HepG2 (cell line): Measurements from ENCODE around the gene FAM169A. TPM values are rescaled to one million over a fixed set of nuclear protein-coding genes. Genes with fewer than 3 reads are reported as not detected.

Experiments used
- ELF3 ChIP-seq: IDR thresholded peaks from 2 replicates; pipeline ENCODE4 v1.6.1; 2016; ENCODE audit warnings: missing genetic modification reagents, missing compliant biosample characterization
- GTF3A ChIP-seq: sonication (generic); formaldehyde crosslinking; conservative IDR thresholded peaks from 2 replicates; pipeline ENCODE4 v1.4.0; 2020; ENCODE audit warnings: mild to moderate bottlenecking, missing genetic modification reagents
- KLF6 ChIP-seq: IDR thresholded peaks from 2 replicates; pipeline ENCODE4 v1.8.0; 2016; ENCODE audit warnings: missing biosample characterization, missing genetic modification reagents
- MAZ ChIP-seq, 2 experiments: sonication (generic) in 1 of 2; formaldehyde crosslinking in 1 of 2; IDR thresholded peaks; 2 replicates each; pipeline versions ENCODE4 v1.5.0 to v1.6.1; 2012 to 2020; ENCODE audit warnings: low read depth in 2 of 2, mild to moderate bottlenecking in 2 of 2, borderline replicate concordance in 1 of 2, improper control_type of control experiment in 1 of 2, low read length in 1 of 2, missing genetic modification reagents in 1 of 2, moderate library complexity in 1 of 2
- MIXL1 ChIP-seq: IDR thresholded peaks from 2 replicates; pipeline ENCODE4 v1.6.1; 2016
- NR2F2 ChIP-seq: IDR thresholded peaks from 2 replicates; pipeline ENCODE4 v1.6.1; 2012; ENCODE audit warnings: low read depth, inconsistent platforms, borderline replicate concordance
- POLR2G ChIP-seq: fragments of 200-400 bp; formaldehyde crosslinking; IDR thresholded peaks from 2 replicates; pipeline ENCODE4 v1.6.1; 2018; ENCODE audit warnings: mild to moderate bottlenecking, low read depth, low read length, moderate library complexity
- SNAI1 ChIP-seq: sonication (generic); formaldehyde crosslinking; IDR thresholded peaks from 2 replicates; pipeline ENCODE4 v1.5.0; 2020; ENCODE audit warnings: mild to moderate bottlenecking, missing genetic modification reagents, borderline replicate concordance
- SRSF4 ChIP-seq: fragments of 200-400 bp; formaldehyde crosslinking; IDR thresholded peaks from one replicate; pipeline ENCODE4 v1.6.1; 2018; ENCODE audit warnings: mild to moderate bottlenecking, low read depth, low read length, moderate library complexity; ENCODE audit not compliant: poor library complexity, severe bottlenecking
- THYN1 ChIP-seq: sonication (generic); formaldehyde crosslinking; IDR thresholded peaks from 2 replicates; pipeline ENCODE4 v1.8.1; 2023; ENCODE audit warnings: low read depth, mild to moderate bottlenecking, moderate library complexity, missing genetic modification reagents, borderline replicate concordance
- ZNF124 ChIP-seq: sonication (generic); formaldehyde crosslinking; IDR thresholded peaks from 2 replicates; pipeline ENCODE4 v1.4.0; 2020; ENCODE audit warnings: missing genetic modification reagents
- ZNF468 ChIP-seq: sonication (generic); formaldehyde crosslinking; IDR thresholded peaks from 2 replicates; pipeline ENCODE4 v1.8.0; 2022; ENCODE audit warnings: mild to moderate bottlenecking, moderate library complexity, missing genetic modification reagents
- ZNF550 ChIP-seq: sonication (generic); formaldehyde crosslinking; IDR thresholded peaks from 2 replicates; pipeline ENCODE4 v1.4.0; 2020; ENCODE audit warnings: mild to moderate bottlenecking, missing genetic modification reagents, borderline replicate concordance
- polyA plus RNA-seq, 8 experiments: library from polyadenylated mRNA; depleted of rRNA in 3 of 8; stranded (reverse) in 7 of 8; unstranded in 1 of 8; fragments of >200 nt; fragmentation: Illumina TruSeq in 4 of 8; extraction: Trizol in 4 of 8; gene quantifications; 2 replicates each; pipeline versions ENCODE4 v1.2.1 to v1.2.3, GENCODE V29; 2011 to 2016; ENCODE audit warnings: low read depth in 4 of 8, missing spikeins in 1 of 8, mixed read lengths in 1 of 8; ENCODE audit not compliant: insufficient read depth in 1 of 8
- total RNA-seq, 5 experiments: library from RNA; depleted of rRNA; stranded (reverse); fragments of >200 nt; fragmentation: Illumina TruSeq; extraction: Trizol; gene quantifications; 2 replicates each; pipeline ENCODE4 v1.2.3, GENCODE V29; 2016; ENCODE audit warnings: low read depth in 1 of 5
- TF ChIP-seq, protein P1 (sequence below): sonication (generic); formaldehyde crosslinking; IDR thresholded peaks from 2 replicates; pipeline ENCODE4 v1.8.1; 2022; ENCODE audit warnings: low read depth, mild to moderate bottlenecking, missing genetic modification reagents
- TF ChIP-seq, protein P2 (sequence below): sonication (generic); formaldehyde crosslinking; IDR thresholded peaks from 2 replicates; pipeline ENCODE4 v1.4.0; 2020; ENCODE audit warnings: missing genetic modification reagents, borderline replicate concordance
- TF ChIP-seq, protein P3 (sequence below): sonication (generic); formaldehyde crosslinking; IDR thresholded peaks from 2 replicates; pipeline ENCODE4 v1.4.0; 2020; ENCODE audit warnings: missing genetic modification reagents, mild to moderate bottlenecking, borderline replicate concordance
- TF ChIP-seq, protein P4 (sequence below): sonication (generic); formaldehyde crosslinking; IDR thresholded peaks from 2 replicates; pipeline ENCODE4 v1.5.1; 2020; ENCODE audit warnings: missing genetic modification reagents, mild to moderate bottlenecking, borderline replicate concordance

The FAM169A gene
- total and polyA plus RNA-seq, 2 of the 13 experiments (the other 11 are each of a cell fraction or from before 2014, with no cell fraction given), result 21.1 to 110 TPM

DNA sequence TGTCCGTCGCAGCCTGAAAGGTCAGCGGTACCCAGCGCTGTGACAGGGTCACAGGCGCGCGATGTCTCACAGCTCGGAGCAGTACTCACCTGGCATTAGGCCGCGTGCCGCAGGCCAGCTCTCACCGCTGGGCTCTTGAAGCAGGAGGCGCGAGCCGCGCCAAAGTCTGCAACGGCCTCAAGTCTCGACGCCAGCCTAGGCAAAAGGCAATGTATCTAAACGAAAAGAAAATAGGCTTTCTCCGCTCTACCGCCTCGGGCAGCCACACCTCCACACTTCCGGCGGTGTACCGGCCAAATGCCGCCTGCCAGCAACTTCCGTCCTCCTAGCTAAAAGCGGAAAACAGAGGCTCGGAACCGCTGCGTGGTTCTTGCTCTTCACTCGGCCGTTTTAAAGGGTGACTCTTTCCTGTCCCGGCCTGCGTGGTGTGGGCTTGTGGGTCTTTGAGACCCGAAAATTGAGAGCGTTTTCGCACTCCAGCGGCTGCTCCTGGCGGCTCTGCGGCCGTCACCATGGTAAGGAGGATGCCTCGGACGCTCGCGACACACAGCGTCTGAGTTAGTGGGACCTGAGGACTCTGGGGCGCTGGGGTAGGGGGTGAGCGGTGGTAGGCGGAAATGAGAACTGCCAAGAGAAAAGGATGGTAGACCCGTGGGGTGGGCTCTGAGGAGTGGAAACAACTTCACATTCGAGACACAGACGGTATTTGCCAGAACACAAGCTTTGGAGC is 99.2 kb downstream of the FAM169A start, which contains the start of the genes GFM2 and NSA2 (continued):
- TF ChIP-seq MAZ (IDR thresholded peaks at IDR 0.05; ENCODE audit: borderline replicate concordance, low read depth, low read length) (no peak; the same call in 1 of the 2 replicates), MAZ (CRISPR knock-in tag; IDR thresholded peaks at IDR 0.05; ENCODE audit: low read depth) (peak; percentile 62; the same call in 1 of the 2 replicates), GTF3A (CRISPR knock-in tag) (no peak), ZNF468 (CRISPR knock-in tag) (peak; percentile 62; the same call in 1 of the 2 replicates), KLF6 (CRISPR knock-in tag) (peak; percentile 86; the same call in 1 of the 2 replicates), THYN1 (CRISPR knock-in tag) (no peak), POLR2G (peak; percentile 90), MIXL1 (CRISPR knock-in tag) (peak; percentile 88), SRSF4 (no peak), ZNF550 (peak; percentile 83; the same call in 1 of the 2 replicates), SNAI1 (CRISPR knock-in tag) (no peak), ZNF124 (CRISPR knock-in tag) (no peak; the same call in 1 of the 2 replicates), NR2F2 (peak; percentile 47; the same call in 1 of the 2 replicates), ELF3 (CRISPR knock-in tag) (peak; percentile 73)
- TF ChIP-seq, protein P1, sequence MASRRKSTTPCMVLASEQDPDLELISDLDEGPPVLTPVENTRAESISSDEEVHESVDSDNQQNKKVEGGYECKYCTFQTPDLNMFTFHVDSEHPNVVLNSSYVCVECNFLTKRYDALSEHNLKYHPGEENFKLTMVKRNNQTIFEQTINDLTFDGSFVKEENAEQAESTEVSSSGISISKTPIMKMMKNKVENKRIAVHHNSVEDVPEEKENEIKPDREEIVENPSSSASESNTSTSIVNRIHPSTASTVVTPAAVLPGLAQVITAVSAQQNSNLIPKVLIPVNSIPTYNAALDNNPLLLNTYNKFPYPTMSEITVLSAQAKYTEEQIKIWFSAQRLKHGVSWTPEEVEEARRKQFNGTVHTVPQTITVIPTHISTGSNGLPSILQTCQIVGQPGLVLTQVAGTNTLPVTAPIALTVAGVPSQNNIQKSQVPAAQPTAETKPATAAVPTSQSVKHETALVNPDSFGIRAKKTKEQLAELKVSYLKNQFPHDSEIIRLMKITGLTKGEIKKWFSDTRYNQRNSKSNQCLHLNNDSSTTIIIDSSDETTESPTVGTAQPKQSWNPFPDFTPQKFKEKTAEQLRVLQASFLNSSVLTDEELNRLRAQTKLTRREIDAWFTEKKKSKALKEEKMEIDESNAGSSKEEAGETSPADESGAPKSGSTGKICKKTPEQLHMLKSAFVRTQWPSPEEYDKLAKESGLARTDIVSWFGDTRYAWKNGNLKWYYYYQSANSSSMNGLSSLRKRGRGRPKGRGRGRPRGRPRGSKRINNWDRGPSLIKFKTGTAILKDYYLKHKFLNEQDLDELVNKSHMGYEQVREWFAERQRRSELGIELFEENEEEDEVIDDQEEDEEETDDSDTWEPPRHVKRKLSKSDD (CRISPR knock-in tag), result no peak
- TF ChIP-seq, protein P2, sequence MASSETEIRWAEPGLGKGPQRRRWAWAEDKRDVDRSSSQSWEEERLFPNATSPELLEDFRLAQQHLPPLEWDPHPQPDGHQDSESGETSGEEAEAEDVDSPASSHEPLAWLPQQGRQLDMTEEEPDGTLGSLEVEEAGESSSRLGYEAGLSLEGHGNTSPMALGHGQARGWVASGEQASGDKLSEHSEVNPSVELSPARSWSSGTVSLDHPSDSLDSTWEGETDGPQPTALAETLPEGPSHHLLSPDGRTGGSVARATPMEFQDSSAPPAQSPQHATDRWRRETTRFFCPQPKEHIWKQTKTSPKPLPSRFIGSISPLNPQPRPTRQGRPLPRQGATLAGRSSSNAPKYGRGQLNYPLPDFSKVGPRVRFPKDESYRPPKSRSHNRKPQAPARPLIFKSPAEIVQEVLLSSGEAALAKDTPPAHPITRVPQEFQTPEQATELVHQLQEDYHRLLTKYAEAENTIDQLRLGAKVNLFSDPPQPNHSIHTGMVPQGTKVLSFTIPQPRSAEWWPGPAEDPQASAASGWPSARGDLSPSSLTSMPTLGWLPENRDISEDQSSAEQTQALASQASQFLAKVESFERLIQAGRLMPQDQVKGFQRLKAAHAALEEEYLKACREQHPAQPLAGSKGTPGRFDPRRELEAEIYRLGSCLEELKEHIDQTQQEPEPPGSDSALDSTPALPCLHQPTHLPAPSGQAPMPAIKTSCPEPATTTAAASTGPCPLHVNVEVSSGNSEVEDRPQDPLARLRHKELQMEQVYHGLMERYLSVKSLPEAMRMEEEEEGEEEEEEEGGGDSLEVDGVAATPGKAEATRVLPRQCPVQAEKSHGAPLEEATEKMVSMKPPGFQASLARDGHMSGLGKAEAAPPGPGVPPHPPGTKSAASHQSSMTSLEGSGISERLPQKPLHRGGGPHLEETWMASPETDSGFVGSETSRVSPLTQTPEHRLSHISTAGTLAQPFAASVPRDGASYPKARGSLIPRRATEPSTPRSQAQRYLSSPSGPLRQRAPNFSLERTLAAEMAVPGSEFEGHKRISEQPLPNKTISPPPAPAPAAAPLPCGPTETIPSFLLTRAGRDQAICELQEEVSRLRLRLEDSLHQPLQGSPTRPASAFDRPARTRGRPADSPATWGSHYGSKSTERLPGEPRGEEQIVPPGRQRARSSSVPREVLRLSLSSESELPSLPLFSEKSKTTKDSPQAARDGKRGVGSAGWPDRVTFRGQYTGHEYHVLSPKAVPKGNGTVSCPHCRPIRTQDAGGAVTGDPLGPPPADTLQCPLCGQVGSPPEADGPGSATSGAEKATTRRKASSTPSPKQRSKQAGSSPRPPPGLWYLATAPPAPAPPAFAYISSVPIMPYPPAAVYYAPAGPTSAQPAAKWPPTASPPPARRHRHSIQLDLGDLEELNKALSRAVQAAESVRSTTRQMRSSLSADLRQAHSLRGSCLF (CRISPR knock-in tag), result no peak
- TF ChIP-seq, protein P3, sequence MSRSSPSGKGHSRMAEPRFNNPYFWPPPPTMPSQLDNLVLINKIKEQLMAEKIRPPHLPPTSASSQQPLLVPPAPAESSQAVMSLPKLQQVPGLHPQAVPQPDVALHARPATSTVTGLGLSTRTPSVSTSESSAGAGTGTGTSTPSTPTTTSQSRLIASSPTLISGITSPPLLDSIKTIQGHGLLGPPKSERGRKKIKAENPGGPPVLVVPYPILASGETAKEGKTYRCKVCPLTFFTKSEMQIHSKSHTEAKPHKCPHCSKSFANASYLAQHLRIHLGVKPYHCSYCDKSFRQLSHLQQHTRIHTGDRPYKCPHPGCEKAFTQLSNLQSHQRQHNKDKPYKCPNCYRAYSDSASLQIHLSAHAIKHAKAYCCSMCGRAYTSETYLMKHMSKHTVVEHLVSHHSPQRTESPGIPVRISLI (CRISPR knock-in tag), result peak; percentile 54; the same call in 1 of the 2 replicates
- TF ChIP-seq, protein P4, sequence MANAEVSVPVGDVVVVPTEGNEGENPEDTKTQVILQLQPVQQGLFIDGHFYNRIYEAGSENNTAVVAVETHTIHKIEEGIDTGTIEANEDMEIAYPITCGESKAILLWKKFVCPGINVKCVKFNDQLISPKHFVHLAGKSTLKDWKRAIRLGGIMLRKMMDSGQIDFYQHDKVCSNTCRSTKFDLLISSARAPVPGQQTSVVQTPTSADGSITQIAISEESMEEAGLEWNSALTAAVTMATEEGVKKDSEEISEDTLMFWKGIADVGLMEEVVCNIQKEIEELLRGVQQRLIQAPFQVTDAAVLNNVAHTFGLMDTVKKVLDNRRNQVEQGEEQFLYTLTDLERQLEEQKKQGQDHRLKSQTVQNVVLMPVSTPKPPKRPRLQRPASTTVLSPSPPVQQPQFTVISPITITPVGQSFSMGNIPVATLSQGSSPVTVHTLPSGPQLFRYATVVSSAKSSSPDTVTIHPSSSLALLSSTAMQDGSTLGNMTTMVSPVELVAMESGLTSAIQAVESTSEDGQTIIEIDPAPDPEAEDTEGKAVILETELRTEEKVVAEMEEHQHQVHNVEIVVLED (CRISPR knock-in tag), result peak; percentile 77
